NT2/D1 (cell line): ENCODE results near the gene SLC52A3.

Source experiments
- DNase-seq: peaks from one replicate; pipeline ENCODE4 v3.0.0-alpha.2; 2011; ENCODE audit warnings: low read depth, low spot score
- H3K27me3 ChIP-seq: 2 replicates; pipeline ENCODE4 v1.6.0; 2011; ENCODE audit warnings: mild to moderate bottlenecking; ENCODE audit not compliant: insufficient read length, insufficient read depth
- H3K36me3 ChIP-seq: 2 replicates; pipeline ENCODE4 v1.6.1; 2011; ENCODE audit warnings: mild to moderate bottlenecking, low read length, mixed read lengths; ENCODE audit not compliant: insufficient read depth, insufficient read length
- H3K4me1 ChIP-seq: 2 replicates; pipeline ENCODE4 v1.5.1; 2011; ENCODE audit not compliant: insufficient read depth, insufficient read length
- H3K4me3 ChIP-seq: 2 replicates; pipeline ENCODE4 v1.5.1; 2011; ENCODE audit warnings: low read depth; ENCODE audit not compliant: insufficient read length
- H3K9ac ChIP-seq: 2 replicates; pipeline ENCODE4 v1.6.0; 2011; ENCODE audit warnings: low read depth; ENCODE audit not compliant: insufficient read length
- H3K9me3 ChIP-seq: 2 replicates; pipeline ENCODE4 v1.5.1; 2011; ENCODE audit warnings: mild to moderate bottlenecking, low read length; ENCODE audit not compliant: insufficient read depth
- SUZ12 ChIP-seq: IDR thresholded peaks from 2 replicates; pipeline ENCODE4 v1.6.1; 2011; ENCODE audit not compliant: insufficient read length, insufficient read depth; ENCODE audit errors: extremely low read depth
- YY1 ChIP-seq: IDR thresholded peaks from 2 replicates; pipeline ENCODE4 v1.6.1; 2011; ENCODE audit not compliant: insufficient read length, insufficient read depth
- ZNF274 ChIP-seq: IDR thresholded peaks from 2 replicates; pipeline ENCODE4 v1.6.1; 2011; ENCODE audit warnings: mild to moderate bottlenecking, low read depth, low read length

Gene SLC52A3

DNA sequence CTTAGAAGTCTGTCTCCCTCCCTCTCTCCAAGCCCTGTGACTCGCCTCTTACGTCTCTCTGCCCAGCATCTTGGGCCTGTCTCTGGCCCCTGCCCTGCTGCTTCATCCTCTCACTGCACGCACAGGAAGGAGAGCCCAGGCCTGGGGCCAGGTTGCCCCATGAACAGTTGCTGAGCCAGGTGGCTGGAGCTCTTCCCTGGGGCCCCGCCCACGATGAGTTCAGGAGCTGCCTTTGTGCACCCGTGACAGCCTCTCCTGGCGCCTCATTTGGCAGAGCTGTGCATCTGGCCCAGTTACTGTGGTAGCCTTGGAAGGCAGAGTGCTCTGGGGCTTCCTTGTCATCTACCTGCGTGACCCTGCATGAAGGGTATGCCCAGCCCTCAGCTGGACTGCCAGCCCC, 44.5 kb downstream of the SLC52A3 start:
- H3K27me3 ChIP-seq, result peaks cover 12% of the 10 kb centered on the region
- no peak overlapping the region for H3K9ac ChIP-seq
- no peak for DNase-seq

GRCh38 chr20:722822-723644, 45.3 kb downstream of the SLC52A3 start:
- Histone ChIP-seq H3K9me3 (no peaks in the 10 kb centered on the region), H3K9ac (no peak overlapping the region), H3K27me3 (peaks cover 9% of the 10 kb centered on the region), H3K4me1 (peaks cover 8% of the 10 kb centered on the region), H3K36me3 (no peaks in the 10 kb centered on the region), H3K4me3 (no peak overlapping the region)
- no peak for DNase-seq
- TF ChIP-seq ZNF274, result no peak
- no peak for TF ChIP-seq SUZ12
- no peak for TF ChIP-seq YY1

More for the DNA sequence above, 44.5 kb downstream of the SLC52A3 start:
- TF ChIP-seq ZNF274 (no peak), YY1 (no peak), SUZ12 (no peak)
- Histone ChIP-seq H3K9me3 (no peaks in the 10 kb centered on the region), H3K4me1 (peaks cover 8% of the 10 kb centered on the region), H3K4me3 (no peak overlapping the region), H3K36me3 (no peaks in the 10 kb centered on the region)

GRCh38 chr20:721876-722275, 46.4 kb downstream of the SLC52A3 start:
- no peak for TF ChIP-seq YY1
- TF ChIP-seq ZNF274, result no peak
- no peak for TF ChIP-seq SUZ12
- no peaks in the 10 kb centered on the region for H3K9me3 ChIP-seq
- no peaks in the 10 kb centered on the region for H3K36me3 ChIP-seq
- no peak overlapping the region for H3K4me3 ChIP-seq
- H3K27me3 ChIP-seq, result peaks cover 6% of the 10 kb centered on the region
- H3K4me1 ChIP-seq, result peaks cover 8% of the 10 kb centered on the region
- no peak for DNase-seq
- H3K9ac ChIP-seq, result no peak overlapping the region

DNA sequence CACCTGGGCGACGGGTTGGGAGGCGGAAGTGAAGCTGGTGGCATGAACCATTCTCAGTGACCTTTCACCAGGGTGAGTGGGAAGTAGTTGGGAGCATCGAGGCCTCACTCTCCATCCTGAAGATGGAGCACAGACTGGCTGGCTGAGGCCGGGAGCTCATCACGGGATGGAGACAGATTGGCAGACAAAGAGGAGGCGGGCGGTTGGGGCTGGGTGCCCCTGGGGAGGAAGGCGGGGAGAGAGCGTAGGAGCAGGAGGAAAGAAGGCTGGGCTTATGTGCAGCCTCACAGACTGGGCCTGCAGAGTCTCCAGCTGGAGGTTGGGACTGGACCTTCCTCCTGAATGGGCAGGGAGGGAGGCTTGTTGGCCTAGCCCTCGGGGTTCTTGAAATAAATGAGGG, 48.5 kb downstream of the SLC52A3 start:
- Histone ChIP-seq H3K4me3 (no peak overlapping the region), H3K9me3 (no peaks in the 10 kb centered on the region), H3K4me1 (peaks cover 4% of the 10 kb centered on the region), H3K27me3 (peaks cover 9% of the 10 kb centered on the region), H3K9ac (no peak overlapping the region), H3K36me3 (no peaks in the 10 kb centered on the region)
- TF ChIP-seq SUZ12 (no peak), ZNF274 (no peak), YY1 (no peak)
- DNase-seq, result no peak

- DNase-seq, result no peak
- Histone ChIP-seq H3K9me3 (peaks cover 5% of the 10 kb centered on the region; the same call in 1 of the 2 replicates), H3K4me3 (no peak overlapping the region), H3K36me3 (no peaks in the 10 kb centered on the region), H3K4me1 (peaks cover 4% of the 10 kb centered on the region), H3K27me3 (peaks cover 9% of the 10 kb centered on the region), H3K9ac (no peak overlapping the region)
- TF ChIP-seq SUZ12 (no peak), YY1 (no peak), ZNF274 (no peak)
Measured at GRCh38 chr20:719068-719467, 49.2 kb downstream of the SLC52A3 start.

- no peak overlapping the region for H3K4me3 ChIP-seq
- H3K4me1 ChIP-seq, result peaks cover 4% of the 10 kb centered on the region
- peaks cover 9% of the 10 kb centered on the region for H3K27me3 ChIP-seq
- peaks cover 10% of the 10 kb centered on the region for H3K9me3 ChIP-seq
- no peaks in the 10 kb centered on the region for H3K36me3 ChIP-seq
- DNase-seq, result no peak
- H3K9ac ChIP-seq, result no peak overlapping the region
- no peak for TF ChIP-seq YY1
- no peak for TF ChIP-seq ZNF274
- TF ChIP-seq SUZ12, result no peak
Measured at GRCh38 chr20:717832-718231, 50.5 kb downstream of the SLC52A3 start.

- no peak overlapping the region for H3K9ac ChIP-seq
Measured at GRCh38 chr20:717271-717670, 51.0 kb downstream of the SLC52A3 start.

More at GRCh38 chr20:717271-717670, 51.0 kb downstream of the SLC52A3 start:
- Histone ChIP-seq H3K9me3 (peaks cover 10% of the 10 kb centered on the region), H3K4me1 (peaks cover 4% of the 10 kb centered on the region), H3K27me3 (peaks cover 9% of the 10 kb centered on the region), H3K4me3 (no peak overlapping the region), H3K36me3 (no peaks in the 10 kb centered on the region)
- TF ChIP-seq SUZ12, result no peak
- TF ChIP-seq YY1, result no peak
- no peak for TF ChIP-seq ZNF274
- DNase-seq, result no peak
